Breast epithelium (tissue), 4 donors: Measurements from ENCODE around the gene MSH3. TPM values are rescaled to one million over a fixed set of nuclear protein-coding genes. Genes with fewer than 3 reads are reported as not detected.

Source experiments
- DNase-seq, 2 donors: peaks; one replicate each; pipeline ENCODE4 v3.0.0-alpha.2; 2019; ENCODE audit warnings: low spot score in 2 of 2
- H3K27ac ChIP-seq, 2 donors: fragments of 200-600 bp; sonication (generic) in 1 of 2; one replicate each; pipeline ENCODE4 v1.5.1; 2016 to 2019; ENCODE audit warnings: mild to moderate bottlenecking in 1 of 2
- H3K27me3 ChIP-seq, 2 donors: fragments of 200-600 bp; sonication (generic) in 1 of 2; one replicate each; pipeline versions ENCODE4 v1.5.1 to v1.6.0; 2017 to 2019; ENCODE audit warnings: control low read depth in 1 of 2, mild to moderate bottlenecking in 1 of 2
- H3K36me3 ChIP-seq: fragments of 200-600 bp; one replicate; pipeline ENCODE4 v1.5.1; 2019
- H3K4me1 ChIP-seq, 2 donors: fragments of 200-600 bp; sonication (generic); one replicate each; pipeline ENCODE4 v1.5.1; 2016 to 2019; ENCODE audit warnings: control low read depth in 1 of 2
- H3K4me3 ChIP-seq, 3 donors: fragments of 200-600 bp; sonication (generic); 1 replicate in 2 of 3; 2 replicates in 1 of 3; pipeline ENCODE4 v1.5.1; 2016 to 2019; ENCODE audit warnings: mild to moderate bottlenecking in 3 of 3, moderate library complexity in 2 of 3
- H3K9me3 ChIP-seq, 2 donors: fragments of 200-600 bp; sonication (generic) in 1 of 2; one replicate each; pipeline ENCODE4 v1.5.1; 2016 to 2019; ENCODE audit warnings: control low read depth in 1 of 2
- POLR2A ChIP-seq: fragments of 450-650 bp; IDR thresholded peaks from one replicate; pipeline ENCODE4 v1.6.1; 2016; ENCODE audit warnings: antibody characterized with exemption, mild to moderate bottlenecking, moderate library complexity
- POLR2AphosphoS5 ChIP-seq, 3 donors: sonication (generic); formaldehyde crosslinking; IDR thresholded peaks; one replicate each; pipeline ENCODE4 v1.6.1; 2017; ENCODE audit warnings: antibody characterized with exemption in 3 of 3
- intact Hi-C: fragments of 100-400 bp; cut with DNase I; formaldehyde crosslinking; loops from one replicate; pipeline ENCODE4 v1.15.1; 2023; ENCODE audit warnings: low total_unique reads
- total RNA-seq, 3 donors: library from RNA; depleted of rRNA; stranded (reverse); fragments of >200 nt; gene quantifications; one replicate each; pipeline ENCODE4 v1.1.0, GENCODE V29; 2016
- TF ChIP-seq, protein P1 (sequence below), 3 donors: fragments of 450-650 bp; IDR thresholded peaks; one replicate each; pipeline ENCODE4 v1.5.1; 2016 to 2017; ENCODE audit warnings: antibody characterized with exemption in 3 of 3, mild to moderate bottlenecking in 3 of 3, moderate library complexity in 3 of 3

The MSH3 gene
- total RNA-seq, 3 donors from 2014 or later, result 20.0 to 21.4 (median 21.3) TPM

DNA sequence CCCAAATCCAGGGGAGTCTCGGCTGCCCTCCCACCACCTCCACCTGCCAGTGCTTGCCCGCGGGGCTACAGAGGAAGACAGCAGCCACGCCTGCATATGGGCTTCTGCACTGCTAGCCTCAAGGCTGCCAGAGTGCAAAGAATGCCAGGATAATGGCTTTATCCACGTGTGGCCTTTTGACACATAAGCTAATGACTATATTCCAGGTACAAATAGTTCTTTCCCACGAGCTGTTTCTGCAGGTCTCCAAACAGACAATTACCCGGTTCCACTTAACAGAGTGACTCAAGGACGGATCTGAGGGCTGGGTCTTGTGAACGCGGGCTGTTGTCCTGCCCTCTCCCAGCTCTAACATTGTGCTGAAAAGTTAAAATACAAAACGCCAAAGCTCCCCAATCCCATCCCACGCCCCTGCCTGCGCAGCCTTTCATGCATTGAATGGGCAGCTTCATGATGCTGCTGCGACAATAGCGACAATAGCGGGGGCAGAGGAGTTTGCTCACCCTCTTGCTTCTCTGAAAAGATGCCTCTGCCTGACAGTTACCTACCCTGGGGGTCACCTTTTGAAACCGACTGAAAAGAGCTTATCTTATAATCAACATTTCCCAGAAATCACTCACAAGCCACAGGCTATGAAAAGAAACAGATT, 39.1 kb upstream of the MSH3 start:
- H3K4me1 ChIP-seq, result no peaks in the 10 kb centered on the region
- H3K36me3 ChIP-seq, result no peaks in the 10 kb centered on the region
- intact Hi-C loops, result no loop called here
- no peak for DNase-seq
- H3K9me3 ChIP-seq, result no peaks in the 10 kb centered on the region
- H3K27me3 ChIP-seq, result no peaks in the 10 kb centered on the region
- H3K4me3 ChIP-seq, result peak overlapping the region in 2 of 3 donors; percentile 10 to 33
- TF ChIP-seq, protein P1, sequence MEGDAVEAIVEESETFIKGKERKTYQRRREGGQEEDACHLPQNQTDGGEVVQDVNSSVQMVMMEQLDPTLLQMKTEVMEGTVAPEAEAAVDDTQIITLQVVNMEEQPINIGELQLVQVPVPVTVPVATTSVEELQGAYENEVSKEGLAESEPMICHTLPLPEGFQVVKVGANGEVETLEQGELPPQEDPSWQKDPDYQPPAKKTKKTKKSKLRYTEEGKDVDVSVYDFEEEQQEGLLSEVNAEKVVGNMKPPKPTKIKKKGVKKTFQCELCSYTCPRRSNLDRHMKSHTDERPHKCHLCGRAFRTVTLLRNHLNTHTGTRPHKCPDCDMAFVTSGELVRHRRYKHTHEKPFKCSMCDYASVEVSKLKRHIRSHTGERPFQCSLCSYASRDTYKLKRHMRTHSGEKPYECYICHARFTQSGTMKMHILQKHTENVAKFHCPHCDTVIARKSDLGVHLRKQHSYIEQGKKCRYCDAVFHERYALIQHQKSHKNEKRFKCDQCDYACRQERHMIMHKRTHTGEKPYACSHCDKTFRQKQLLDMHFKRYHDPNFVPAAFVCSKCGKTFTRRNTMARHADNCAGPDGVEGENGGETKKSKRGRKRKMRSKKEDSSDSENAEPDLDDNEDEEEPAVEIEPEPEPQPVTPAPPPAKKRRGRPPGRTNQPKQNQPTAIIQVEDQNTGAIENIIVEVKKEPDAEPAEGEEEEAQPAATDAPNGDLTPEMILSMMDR (IDR thresholded peaks at IDR 0.05), result no peak
- TF ChIP-seq POLR2A (no peak), POLR2AphosphoS5 (IDR thresholded peaks at IDR 0.05) (no peak)
- H3K27ac ChIP-seq, result no peak overlapping the region

DNA sequence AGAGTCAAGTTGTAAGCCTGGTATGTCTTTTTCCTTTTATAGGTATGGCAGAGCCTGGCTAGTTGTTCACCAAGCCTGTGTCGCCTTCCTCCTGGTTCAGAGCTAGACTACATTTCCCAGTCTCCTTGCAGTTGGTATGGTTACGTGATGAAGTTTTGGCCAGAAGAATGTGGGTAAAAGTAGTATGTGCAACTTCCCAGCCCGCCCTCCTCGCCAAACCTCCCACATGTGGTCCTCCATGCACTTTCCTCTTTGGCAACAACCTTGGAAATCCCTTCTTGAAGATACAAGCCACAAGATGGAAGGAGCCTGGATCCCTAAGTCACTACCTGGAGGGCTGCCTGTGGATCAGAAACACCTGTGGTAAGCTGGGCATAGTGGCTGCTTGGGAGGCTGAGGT, 36.0 kb upstream of the MSH3 start:
- intact Hi-C loops, result no loop called here
- Histone ChIP-seq H3K4me3 (no peak overlapping the region), H3K9me3 (no peaks in the 10 kb centered on the region), H3K27ac (no peak overlapping the region), H3K4me1 (no peaks in the 10 kb centered on the region), H3K36me3 (no peaks in the 10 kb centered on the region), H3K27me3 (no peaks in the 10 kb centered on the region)
- no peak for DNase-seq
- TF ChIP-seq POLR2AphosphoS5 (IDR thresholded peaks at IDR 0.05), result no peak
- TF ChIP-seq POLR2A, result no peak
- TF ChIP-seq, protein P1 (IDR thresholded peaks at IDR 0.05), result no peak

DNA sequence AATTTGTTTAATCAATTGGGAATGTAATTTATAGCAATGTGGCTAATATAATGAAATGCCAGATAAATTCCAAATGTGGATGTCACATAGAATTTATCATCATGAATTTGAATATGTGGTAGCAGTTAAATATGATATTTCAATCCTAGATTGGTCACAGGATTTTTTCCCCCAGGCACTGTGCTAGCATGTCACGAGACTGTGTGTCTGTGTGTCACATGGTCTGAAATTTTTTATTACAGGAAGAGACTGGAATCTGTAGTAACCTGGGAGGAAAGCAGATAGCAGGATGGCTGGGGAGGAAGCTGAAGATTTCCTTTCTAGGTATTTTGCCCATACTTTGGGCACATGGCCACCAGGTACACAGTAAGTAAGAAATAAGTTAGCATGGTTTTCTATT, 35.4 kb upstream of the MSH3 start:
- H3K27ac ChIP-seq, result no peak overlapping the region
- H3K36me3 ChIP-seq, result no peaks in the 10 kb centered on the region
- no peak for DNase-seq
- no peaks in the 10 kb centered on the region for H3K9me3 ChIP-seq
- no peaks in the 10 kb centered on the region for H3K27me3 ChIP-seq
- intact Hi-C loops, result no loop called here
- no peaks in the 10 kb centered on the region for H3K4me1 ChIP-seq
- TF ChIP-seq, protein P1 (IDR thresholded peaks at IDR 0.05), result no peak
- TF ChIP-seq POLR2A (no peak), POLR2AphosphoS5 (IDR thresholded peaks at IDR 0.05) (no peak)
- no peak overlapping the region for H3K4me3 ChIP-seq

DNA sequence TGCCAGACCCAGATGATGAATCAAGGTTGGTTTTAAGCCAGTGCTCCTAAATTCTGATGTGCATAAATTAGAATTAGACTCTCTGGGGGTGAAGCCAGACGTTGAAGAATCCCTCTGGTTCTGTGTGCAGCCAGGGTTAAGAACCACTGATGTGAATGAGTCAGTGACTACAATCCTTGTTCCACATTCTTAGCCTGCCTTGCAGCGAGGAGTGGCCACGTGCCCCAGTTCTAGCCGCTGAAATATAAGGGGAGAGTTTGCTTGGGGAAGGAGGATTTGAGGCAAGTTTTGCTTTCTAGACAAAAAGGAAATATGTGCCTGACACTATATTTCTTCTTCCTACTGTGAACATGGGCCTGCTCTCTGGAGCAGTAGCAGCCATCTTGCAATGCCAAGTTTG, 34.2 kb upstream of the MSH3 start:
- Histone ChIP-seq H3K9me3 (no peaks in the 10 kb centered on the region), H3K27ac (no peak overlapping the region), H3K4me1 (no peaks in the 10 kb centered on the region), H3K4me3 (no peak overlapping the region), H3K27me3 (no peaks in the 10 kb centered on the region), H3K36me3 (no peaks in the 10 kb centered on the region)
- TF ChIP-seq POLR2AphosphoS5 (IDR thresholded peaks at IDR 0.05), result no peak
- no peak for TF ChIP-seq POLR2A
- TF ChIP-seq, protein P1 (IDR thresholded peaks at IDR 0.05), result no peak
- no peak for DNase-seq
- intact Hi-C loops, result no loop called here

DNA sequence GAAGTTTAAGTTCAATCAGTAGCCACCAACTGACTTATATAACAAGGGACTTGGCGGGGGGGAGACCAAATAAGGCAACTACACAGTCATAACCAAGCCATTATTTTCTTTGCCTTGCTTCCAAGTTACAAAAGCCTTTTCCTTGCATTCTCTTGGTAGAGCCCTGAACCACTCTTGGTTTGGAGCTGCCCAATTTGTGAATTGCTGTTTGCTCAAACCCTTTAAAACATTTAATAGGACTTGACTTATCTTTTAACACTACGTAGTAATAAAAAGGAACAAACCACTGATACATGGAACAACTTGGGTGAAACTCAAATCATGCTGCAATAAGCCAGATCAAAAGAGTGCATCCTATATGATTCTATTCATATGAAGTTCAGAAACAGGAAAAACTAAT, 31.7 kb upstream of the MSH3 start:
- intact Hi-C loops, result no loop called here
- TF ChIP-seq POLR2A, result no peak
- no peak for TF ChIP-seq POLR2AphosphoS5 (IDR thresholded peaks at IDR 0.05)
- TF ChIP-seq, protein P1 (IDR thresholded peaks at IDR 0.05), result no peak
- H3K27ac ChIP-seq, result no peak overlapping the region
- no peak for DNase-seq
- H3K27me3 ChIP-seq, result no peaks in the 10 kb centered on the region
- H3K4me1 ChIP-seq, result no peaks in the 10 kb centered on the region
- H3K36me3 ChIP-seq, result no peaks in the 10 kb centered on the region
- no peaks in the 10 kb centered on the region for H3K9me3 ChIP-seq
- no peak overlapping the region for H3K4me3 ChIP-seq
